Cardiac muscle cell (in vitro differentiated cells and primary cell): Measurements from ENCODE around the gene MARCHF10. TPM values are rescaled to one million over a fixed set of nuclear protein-coding genes. Genes with fewer than 3 reads are reported as not detected.

Source experiments
- DNase-seq, 2 donors: peaks; one replicate each; pipeline versions ENCODE4 v3.0.0 to v3.0.0-alpha.2; 2010 to 2017; ENCODE audit warnings: low read depth in 1 of 2, low spot score in 1 of 2
- H3K27ac ChIP-seq: fragments of 200-600 bp; sonication (generic); 2 replicates; pipeline ENCODE4 v1.5.1; 2016
- H3K27me3 ChIP-seq: fragments of 200-600 bp; sonication (generic); 2 replicates; pipeline ENCODE4 v1.6.0; 2016; ENCODE audit warnings: control low read depth
- H3K36me3 ChIP-seq: fragments of 200-600 bp; sonication (generic); 2 replicates; pipeline ENCODE4 v1.5.1; 2016; ENCODE audit warnings: control low read depth
- H3K4me1 ChIP-seq: fragments of 200-600 bp; sonication (generic); 2 replicates; pipeline ENCODE4 v1.8.1; 2017; ENCODE audit warnings: low read depth, mild to moderate bottlenecking, mixed run types
- H3K4me3 ChIP-seq: fragments of 200-600 bp; sonication (generic); 2 replicates; pipeline ENCODE4 v1.5.1; 2016; ENCODE audit warnings: mild to moderate bottlenecking
- H3K9me3 ChIP-seq: fragments of 200-600 bp; sonication (generic); 2 replicates; pipeline ENCODE4 v1.5.1; 2017; ENCODE audit warnings: low read depth, mild to moderate bottlenecking, control low read depth
- CTCF ChIP-seq: IDR thresholded peaks from 2 replicates; pipeline ENCODE4 v1.5.1; 2012; ENCODE audit warnings: low read depth, mild to moderate bottlenecking, low read length
- polyA plus RNA-seq: library from polyadenylated mRNA; unstranded; fragments of >200 nt; fragmentation: Nextera tagmentation; extraction: Ambion mirVana; gene quantifications from 2 replicates; pipeline ENCODE4 v1.2.1, GENCODE V29; 2016
- total RNA-seq: library from RNA; depleted of rRNA; stranded (reverse); fragments of >200 nt; gene quantifications from 2 replicates; pipeline ENCODE4 v1.2.3, GENCODE V29; 2016

Gene MARCHF10
- total RNA-seq (0.77 and 2.1 TPM in 2 replicates), polyA plus RNA-seq (1.1 and 3.1 TPM in 2 replicates)

GRCh38 chr17:62807812-62808575 is at the start of gene MARCHF10:
MARCHF10 (minus strand) TSS chr17:62808314; CDS start chr17:62801735, 6,579 bp downstream.
- no peak for TF ChIP-seq CTCF
- Histone ChIP-seq H3K4me1 (peaks cover 13% of the 10 kb centered on the region), H3K27me3 (no peaks in the 10 kb centered on the region), H3K9me3 (no peaks in the 10 kb centered on the region), H3K4me3 (peak within 1 kb of the TSS; percentile 35), H3K27ac (no peak within 1 kb of the TSS), H3K36me3 (no peaks in the 10 kb centered on the region)
- DNase-seq = no peak

GRCh38 chr17:62857526-62857925 is 49.4 kb upstream of the MARCHF10 start:
- no peaks in the 10 kb centered on the region for H3K36me3 ChIP-seq
- DNase-seq = no peak

GRCh38 chr17:62856594-62856993 is 48.5 kb upstream of the MARCHF10 start:
- Histone ChIP-seq H3K36me3 (no peaks in the 10 kb centered on the region), H3K27ac (no peak overlapping the region), H3K9me3 (no peaks in the 10 kb centered on the region), H3K4me1 (peaks cover 42% of the 10 kb centered on the region), H3K4me3 (no peak overlapping the region), H3K27me3 (no peaks in the 10 kb centered on the region)
- DNase-seq = no peak
- TF ChIP-seq CTCF = no peak

More at GRCh38 chr17:62857526-62857925, 49.4 kb upstream of the MARCHF10 start:
- Histone ChIP-seq H3K4me1 (peaks cover 44% of the 10 kb centered on the region), H3K9me3 (no peaks in the 10 kb centered on the region), H3K4me3 (no peak overlapping the region), H3K27me3 (no peaks in the 10 kb centered on the region), H3K27ac (no peak overlapping the region)
- TF ChIP-seq CTCF = no peak

GRCh38 chr17:62855156-62855555 is 47.0 kb upstream of the MARCHF10 start:
- Histone ChIP-seq H3K4me1 (peaks cover 29% of the 10 kb centered on the region), H3K9me3 (no peaks in the 10 kb centered on the region), H3K27ac (peak overlapping the region; percentile 44), H3K27me3 (no peaks in the 10 kb centered on the region), H3K36me3 (no peaks in the 10 kb centered on the region), H3K4me3 (no peak overlapping the region)
- TF ChIP-seq CTCF = no peak
- DNase-seq = no peak

GRCh38 chr17:62854098-62854680 is 46.1 kb upstream of the MARCHF10 start:
- no peaks in the 10 kb centered on the region for H3K9me3 ChIP-seq
- H3K4me1 ChIP-seq = peaks cover 29% of the 10 kb centered on the region
- H3K27ac ChIP-seq = no peak overlapping the region
- DNase-seq = no peak
- H3K36me3 ChIP-seq = no peaks in the 10 kb centered on the region
- no peak for TF ChIP-seq CTCF
- H3K27me3 ChIP-seq = no peaks in the 10 kb centered on the region
- no peak overlapping the region for H3K4me3 ChIP-seq
